Activated CD4-positive, CD25-positive, alpha-beta regulatory T cell (primary cell): Measurements from ENCODE around the gene KSR2.
"Not testable (repeated sequence)": the region's sequence is repeated elsewhere in the genome, so short reads cannot be mapped to it uniquely, and the experiment has no call there.

ENCODE experiments used
- DNase-seq, 4 experiments: peaks; one replicate each; lab custom pipeline; 2025; lab: John Stamatoyannopoulos, UW

KSR2 gene

DNA sequence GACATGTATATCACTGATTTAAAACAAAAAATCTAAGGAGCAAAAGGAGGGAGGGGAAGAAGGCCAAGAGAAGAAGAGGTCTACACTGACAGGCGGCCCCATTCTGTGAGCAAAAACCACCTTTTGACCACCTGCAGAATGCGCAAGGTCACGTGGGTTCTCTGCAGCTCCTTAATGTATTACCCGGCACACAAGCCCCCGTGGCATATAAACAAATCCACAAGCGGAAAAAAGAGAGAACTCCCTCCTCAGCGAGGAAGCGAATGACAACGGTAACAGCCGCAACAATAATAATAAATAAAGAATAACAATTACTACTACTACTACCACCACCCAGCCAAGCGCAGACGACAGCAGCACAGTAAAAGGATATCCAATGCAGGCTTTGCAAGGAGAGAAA lies 1.3 kb downstream of the KSR2 start:
- DNase-seq: no peak

DNA sequence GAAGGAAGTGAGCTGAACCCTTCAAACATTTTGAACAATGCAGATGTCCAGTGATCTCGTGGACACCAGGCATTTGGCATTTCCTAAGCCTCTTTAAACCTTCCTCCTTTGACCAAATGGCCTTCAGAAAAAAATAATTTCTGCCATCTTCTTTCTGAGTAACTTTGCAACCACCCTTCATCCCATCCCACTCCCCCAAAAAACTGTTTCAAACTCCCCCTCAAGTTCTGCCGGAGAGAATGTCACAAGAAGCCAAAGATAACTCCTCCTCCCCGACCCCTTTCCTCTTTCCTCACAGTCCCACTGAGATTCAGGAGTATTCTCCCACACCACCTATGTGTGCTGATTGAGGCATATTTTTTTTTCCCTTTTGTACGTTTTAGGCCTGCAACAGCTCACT lies 1.7 kb downstream of the KSR2 start:
- DNase-seq: no peak

DNA sequence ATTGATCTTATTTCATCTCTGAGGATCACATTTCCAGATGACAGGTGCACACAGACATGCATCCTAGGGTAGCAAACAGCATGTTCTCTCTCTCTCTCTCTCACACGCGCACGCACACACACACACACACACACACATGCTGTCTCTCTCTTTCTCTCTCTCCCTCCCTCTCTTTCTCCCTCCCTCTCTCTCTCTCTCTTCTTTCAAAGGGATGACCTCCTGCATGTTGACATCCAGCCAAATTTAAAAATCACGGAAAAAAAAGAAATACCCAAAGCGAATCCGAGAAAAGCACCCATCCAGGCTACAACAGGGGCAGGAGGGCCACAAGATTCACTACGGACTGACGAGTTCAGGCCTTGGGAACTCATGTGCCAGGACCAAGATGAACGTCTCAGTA lies 2.3 kb downstream of the KSR2 start:
- DNase-seq: no peak

DNA sequence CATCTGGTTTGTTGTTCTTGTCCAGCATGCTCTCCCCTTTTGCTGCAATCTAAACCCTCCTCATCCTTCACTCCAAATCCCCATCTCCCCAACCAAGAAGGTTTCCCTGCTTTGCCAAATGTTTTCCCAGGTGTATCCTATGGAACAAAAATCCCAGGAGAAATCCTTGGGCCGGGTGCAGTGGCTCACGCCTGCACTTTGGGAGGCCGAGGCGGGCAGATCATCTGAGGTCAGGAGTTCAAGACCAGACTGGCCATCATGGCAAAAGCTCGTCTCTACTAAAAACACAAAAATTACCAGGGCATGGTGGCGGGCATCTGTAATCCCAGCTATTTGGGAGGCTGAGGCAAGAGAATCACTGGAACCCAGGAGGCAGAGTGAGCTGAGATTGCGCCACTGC lies 5.0 kb downstream of the KSR2 start:
- DNase-seq: no peak

DNA sequence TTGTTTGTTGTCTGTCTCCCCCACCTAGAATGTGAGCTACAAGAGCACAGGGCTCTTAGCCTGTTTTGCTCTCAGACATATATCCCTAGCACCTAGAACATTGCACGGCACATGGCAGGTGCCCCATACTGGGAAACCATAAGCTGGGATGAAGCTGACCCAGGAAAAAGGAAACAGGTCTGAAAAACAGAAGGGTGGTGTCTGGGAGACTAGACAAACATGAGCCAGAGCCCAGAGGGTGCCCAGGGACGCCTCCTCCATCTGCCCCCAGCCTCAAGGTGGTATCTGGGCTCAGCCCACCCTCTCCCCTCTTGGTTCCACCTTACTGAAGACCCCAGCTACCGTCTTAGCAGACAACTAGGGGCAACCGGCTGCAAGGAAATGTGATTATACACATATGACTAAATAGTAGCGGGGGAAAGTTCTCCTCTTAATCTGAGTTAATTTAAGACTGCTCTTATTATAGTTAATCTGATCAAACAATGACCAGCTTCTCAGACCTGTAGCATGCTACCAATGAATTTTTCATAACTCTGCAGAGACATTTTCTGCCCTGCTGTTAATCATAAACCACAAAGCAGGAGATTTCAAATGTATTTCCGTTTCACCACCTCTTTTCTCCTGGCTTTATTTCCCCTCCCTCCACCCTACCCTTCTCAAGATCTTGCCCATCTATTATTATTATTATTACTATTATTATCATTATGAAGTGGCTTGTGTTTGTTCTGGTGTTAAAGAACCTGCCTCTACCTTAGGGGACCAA lies 31.9 kb downstream of the KSR2 start:
- DNase-seq: no peak

DNA sequence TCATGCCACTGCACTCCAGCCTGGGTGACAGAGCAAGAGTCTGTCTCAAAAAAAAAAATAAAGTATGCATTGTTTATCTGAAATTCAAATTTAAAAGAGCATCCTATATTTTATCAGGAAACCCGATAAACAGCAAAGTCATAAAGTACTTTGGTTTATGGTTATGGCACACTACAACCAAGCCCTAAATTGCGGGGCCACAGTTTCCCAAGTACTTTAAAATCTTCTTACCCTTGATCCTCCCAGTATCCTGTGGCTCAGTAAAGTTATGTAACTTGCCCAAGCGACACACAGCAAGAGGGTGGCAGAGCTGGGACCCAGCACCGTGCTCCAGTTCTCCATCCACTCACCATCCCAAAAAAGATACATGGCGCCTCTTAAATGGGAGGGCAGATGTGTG lies 35.2 kb downstream of the KSR2 start:
- no peak for DNase-seq

DNA sequence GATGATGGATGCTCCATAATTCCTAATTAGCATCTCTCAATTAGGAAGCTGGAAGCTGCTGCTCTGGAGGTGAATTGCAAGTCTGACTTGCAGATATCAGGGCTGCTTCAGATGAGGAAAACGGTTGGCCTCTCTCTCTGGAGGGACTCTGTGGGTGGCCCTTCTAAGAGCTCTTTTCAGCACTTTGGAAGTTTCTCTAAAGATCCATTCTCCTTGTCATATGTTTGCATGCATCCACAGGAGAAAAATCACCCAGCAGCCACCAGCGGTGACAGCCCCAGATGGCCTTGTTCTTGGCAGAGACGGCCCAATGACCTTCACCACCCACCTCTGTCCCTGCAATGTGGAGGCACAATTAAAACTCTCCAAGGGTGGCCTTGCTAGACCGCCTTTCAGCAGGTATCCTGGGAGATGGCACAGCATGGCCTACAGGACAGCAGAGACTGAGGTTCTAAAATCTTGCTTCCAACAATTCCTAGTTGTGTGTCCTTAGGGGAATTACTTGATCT lies 42.3 kb downstream of the KSR2 start:
- DNase-seq: no peak

DNA sequence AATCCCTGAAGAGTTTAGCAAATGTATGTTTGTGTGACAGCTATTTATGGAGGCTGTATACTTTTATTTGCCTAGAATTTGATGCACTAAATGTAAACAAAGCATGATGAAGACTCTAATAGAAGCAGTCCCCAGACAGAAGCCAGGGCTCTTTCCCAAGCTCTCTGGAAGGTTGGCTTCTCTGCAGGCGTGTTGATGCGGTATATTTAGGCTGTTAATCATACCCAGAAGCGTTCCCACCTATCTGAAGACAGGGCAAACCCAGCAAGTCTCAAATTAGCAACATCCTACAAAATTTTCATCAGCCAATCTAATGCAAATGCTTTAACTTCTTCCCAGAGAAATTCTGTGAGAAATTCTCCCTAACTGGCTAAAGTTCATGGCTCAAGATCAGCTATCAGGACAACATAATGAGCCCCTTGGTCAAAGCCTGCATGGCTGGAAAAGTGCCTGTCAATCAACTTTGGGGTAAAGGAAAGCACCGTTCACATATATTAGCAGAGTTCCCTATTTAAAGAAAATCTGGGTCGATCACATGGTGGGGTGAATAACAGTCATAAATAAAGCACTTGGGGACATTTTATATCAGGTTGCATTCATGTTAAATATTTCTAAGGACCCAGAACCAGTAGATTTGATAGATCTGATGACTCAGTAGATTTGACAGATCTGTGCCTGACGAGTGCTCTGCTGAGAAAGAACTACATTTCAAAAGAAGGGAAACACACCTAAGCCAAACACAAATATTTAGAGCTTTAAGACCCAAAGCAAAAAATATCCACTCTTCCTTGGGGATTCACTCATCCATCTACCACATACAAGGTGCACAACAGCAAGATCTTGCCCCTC lies 46.6 kb downstream of the KSR2 start:
- DNase-seq: no peak

DNA sequence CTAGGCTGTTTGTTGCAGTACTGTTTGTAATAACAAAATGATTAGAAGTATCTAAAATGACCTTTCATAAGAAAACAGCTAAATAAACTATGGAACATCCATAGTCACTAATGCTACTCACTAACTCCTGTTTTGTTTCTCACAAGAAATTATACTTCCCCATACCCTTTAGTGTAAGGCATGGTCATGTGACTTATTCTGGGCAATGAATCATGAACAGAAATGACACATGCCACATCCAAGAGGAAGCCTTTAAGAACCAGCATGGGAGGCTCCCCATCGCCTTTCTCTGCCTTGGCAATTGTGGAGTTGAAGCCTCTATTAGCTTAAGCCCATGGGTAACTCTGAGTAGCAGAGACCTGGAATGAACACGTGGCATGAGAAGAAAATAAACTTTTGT lies 49.3 kb downstream of the KSR2 start:
- DNase-seq: no peak

DNA sequence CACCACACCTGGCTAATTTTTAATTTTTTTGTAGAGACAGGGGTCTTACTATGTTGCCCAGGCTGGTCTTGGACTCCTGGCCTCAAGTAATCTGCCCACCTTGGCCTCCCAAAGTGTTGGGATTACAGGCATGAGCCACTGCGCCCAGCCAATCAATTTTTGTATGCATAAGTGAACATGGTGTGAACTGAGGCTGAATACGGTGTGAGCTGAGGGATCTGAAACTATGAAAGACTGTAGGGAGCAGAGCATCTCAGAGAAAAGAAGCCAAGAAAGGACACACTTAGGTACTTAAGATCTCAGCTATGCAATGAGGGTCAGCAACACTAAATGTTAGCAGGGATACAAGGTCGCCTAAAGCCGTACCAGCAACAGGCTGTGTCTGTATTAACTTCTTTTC lies 54.1 kb downstream of the KSR2 start:
- DNase-seq: no peak

DNA sequence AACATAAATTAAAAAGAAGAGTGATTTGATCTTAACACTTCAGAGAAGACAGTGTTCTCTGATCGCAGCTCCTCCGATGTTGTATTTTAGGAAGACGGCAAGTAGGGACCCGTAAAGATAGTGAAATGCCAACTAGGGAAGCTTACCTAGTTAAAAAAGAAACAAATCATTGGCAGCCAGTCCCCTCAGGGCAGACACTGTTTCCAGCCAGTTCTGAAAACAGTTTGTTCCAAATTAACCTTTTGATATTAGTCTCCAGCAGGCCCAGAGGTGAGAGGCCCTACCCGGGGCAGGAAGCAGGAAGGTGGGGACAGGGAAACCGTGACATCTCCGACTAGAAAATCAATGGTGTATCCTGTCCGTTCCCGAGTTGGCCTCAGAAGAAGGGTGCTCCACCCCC lies 56.0 kb downstream of the KSR2 start:
- DNase-seq: no peak

DNA sequence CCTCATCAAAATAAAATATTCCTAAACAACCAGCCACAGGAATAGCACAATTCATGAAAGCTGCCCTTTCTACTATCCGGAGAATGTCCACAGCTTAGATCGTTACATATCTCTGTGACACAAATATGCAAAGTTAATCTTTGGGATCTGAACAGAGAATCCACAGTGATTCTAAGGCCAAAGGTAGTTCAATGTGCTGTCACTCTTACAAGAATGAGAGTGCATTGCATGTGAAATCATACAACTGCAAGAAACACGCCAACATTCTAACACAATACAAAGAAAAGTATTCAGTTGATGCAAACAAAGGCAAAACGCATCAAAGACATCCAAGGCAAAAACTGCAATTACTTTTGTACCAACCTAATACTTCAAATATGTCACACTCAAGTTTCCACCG lies 60.4 kb downstream of the KSR2 start:
- DNase-seq: no peak

DNA sequence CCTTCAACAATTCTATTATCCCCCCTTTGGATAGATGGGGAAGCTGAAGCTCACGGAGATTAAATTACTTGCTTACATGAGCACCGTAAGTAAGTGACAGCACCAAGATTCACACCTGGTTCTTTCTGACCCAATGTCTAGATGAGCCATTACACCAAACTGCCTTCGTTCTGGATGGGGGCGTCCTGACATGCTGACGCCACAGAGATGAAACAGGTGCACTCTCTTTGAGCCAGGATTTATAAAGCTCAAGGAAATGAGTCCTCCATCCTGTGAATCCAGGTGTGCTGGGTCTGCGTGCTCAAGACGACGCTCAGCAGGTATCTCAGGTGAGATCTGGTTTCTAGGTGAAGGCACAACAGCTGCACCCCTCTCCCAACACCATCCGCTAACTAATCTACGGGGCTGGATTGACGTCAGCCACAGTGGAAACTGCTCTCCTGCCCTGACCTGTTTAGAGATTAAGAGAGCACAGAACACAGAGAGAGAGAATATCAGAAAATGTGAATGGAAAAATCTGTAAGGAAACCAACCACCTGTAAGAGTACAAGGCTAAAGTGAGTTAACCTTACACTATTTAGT lies 61.6 kb downstream of the KSR2 start:
- no peak for DNase-seq

DNA sequence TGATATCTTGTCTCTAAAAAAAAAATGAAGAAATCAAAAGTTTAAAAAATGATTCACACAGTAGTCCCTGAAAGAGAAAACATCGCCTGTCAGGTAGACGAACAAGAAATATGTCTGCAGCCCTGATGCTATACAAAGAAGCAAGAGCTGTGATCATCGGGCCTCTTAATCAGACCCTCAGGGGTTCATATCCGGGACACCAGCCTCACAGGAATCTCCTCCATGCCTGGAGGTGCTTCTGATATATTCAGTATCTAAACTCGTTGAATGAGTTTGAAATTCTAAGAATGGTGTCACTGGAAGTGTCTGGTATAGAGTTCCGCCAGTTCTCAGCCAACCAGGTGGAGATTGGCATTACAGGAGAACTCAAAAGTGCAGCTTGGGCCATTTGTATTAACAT lies 64.7 kb downstream of the KSR2 start:
- no peak for DNase-seq

DNA sequence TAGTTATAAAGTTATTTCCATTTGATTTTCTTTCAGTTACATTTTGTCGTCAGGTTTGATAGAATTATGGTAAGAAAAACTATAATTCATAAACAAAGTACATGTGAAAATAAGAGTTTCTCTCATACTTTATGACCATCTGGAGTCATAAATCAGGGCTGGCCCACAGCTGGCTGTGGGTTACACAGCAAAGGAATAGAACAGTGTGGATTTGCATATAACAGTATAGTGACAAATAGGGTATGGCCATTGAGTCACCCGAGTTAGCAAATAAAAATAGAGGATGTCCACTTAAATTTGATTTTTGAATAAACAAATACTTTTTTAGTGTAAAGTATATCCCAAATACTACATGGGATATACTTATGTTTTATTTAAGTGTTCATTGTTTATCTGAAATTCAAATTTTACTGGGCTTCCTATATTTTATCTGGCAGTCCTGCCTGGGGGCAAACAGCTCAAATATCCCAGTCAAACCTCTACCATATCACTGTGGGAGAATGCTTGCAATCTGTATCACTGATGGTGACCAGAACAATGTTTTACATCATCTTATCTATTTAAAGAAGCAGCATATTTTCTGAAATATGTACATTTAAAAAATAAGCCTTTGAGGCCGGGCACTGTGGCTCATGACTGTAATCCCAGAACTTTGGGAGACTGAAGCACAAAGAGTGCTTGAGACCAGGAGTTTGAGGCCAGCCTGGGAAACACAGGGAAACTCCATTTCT lies 65.5 kb downstream of the KSR2 start:
- no peak for DNase-seq

DNA sequence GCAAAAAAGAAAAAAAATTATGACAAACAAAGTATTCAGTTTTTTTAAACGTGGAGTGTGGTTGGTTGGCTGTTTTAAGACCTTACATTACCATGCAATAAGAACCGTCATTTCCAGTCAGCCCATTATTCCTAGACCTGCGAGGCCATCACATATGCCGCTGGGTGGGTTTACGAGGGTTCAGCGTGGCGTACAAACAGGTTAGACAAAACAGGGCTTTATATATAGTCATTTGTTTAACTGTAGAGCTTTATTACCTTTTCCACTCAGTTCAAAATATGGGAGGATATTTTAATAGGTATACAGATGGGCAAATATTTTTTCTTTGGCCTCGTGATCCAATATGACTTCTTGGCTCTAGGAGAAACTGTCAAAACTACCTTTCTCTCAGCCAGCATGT lies 67.2 kb downstream of the KSR2 start:
- no peak for DNase-seq

DNA sequence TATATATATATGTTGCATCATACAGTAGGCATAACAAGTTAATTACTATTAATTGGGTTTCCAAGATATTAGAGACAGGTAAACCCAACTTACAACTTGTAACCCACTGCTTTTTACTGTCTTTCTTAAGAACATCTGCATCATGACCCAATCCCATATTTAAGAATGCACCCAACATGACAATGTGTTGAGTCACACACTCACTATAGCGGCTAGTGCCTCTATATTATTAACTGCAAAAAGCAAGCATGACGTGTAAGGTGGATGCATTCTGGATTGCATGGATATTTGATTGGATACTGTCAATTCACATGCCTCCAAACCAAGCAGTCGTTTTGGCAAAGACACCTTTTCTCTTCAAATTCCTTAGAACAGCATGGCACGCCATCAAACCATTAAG lies 68.2 kb downstream of the KSR2 start:
- no peak for DNase-seq

DNA sequence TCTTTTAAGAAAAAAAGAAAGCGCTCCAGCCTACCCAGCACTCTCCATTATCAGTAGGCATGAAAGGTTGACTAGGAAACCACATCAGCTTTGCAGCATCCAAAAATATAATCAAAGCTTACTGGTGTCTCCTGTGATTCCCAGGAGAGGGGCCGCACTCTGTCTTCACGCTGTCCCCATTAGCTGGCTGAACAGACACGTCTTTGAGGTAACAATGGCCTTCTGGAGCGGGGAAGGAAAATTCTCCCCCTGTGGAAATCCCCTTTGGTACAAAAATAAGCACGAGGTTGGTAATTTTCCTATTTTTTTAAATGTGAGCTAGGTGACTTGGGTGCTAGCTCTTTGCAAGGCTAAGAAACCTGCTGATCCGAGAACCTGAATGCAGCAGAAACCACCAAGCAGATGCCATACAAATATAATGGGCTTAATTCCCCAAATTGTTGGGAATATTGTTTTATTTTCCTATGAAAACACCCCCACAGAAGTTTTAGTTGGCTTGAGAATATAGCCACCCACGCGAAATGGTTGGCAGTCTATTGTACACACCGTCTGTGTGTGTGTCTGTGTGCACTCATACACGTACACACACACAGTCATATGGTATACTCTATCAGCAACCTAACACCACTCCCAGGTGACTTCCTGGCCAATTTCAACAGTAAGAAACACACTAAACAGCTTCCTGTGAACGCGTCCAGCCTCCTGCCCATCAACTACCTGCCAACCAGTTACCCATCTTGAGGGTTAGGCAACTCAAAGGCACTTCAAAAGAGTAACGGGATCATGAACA lies 71.2 kb downstream of the KSR2 start:
- DNase-seq: no peak

DNA sequence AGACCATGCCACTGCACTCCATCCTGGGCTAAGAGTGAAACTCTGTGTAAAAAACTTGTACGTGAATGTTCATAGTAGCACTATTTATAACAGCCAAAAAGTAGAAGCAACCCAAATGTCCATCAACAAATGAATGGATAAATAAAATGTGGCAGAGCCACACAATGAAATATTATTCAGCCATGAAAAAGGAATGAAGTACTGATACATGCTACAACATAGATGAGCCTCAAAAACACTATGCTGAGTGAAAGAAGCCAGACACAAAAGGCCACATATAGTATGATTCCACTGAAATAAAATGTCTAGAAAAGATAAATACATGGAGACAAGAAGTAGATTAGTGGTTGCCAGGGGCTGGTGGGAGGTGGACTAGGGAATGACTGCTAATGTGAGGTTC lies 72.8 kb downstream of the KSR2 start:
- no peak for DNase-seq

DNA sequence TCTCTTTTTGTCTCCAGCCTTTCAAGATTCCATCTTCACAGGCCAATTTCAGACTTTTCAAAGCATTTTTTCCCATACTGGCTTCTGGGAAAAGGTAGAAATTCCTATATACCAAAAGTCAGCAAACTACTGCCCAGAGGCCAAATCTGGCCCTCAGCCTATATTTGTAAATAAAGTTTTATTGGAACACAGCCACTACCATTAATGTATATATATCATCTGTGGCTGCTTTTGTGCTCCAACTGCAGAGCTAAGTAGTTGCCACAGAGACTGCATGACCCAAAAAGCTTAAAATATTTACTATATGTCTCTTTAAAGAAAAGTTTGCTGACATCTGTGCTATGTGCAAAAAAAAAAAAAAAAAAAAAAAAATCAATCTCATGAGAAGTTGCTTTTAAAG lies 76.3 kb downstream of the KSR2 start:
- DNase-seq: no peak

DNA sequence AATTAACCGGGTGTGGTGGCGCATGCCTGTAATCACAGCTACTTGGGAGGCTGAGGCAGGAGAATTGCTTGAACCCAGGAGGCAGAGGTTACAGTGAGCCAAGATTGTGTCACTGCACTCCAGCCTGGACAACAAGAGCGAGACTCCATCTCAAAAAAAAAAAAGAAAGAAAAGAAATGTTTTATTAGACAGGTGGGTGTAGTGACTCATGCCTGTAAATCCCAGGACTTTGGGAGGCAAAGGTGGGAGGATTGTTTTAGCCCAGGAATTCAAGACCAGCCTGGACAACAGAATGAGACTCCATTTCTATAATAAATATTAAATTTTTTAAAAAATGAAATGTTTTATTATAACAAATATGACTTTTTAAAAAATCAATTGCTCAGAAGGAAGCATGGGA lies 77.5 kb downstream of the KSR2 start:
- not testable (repeated sequence) for DNase-seq

DNA sequence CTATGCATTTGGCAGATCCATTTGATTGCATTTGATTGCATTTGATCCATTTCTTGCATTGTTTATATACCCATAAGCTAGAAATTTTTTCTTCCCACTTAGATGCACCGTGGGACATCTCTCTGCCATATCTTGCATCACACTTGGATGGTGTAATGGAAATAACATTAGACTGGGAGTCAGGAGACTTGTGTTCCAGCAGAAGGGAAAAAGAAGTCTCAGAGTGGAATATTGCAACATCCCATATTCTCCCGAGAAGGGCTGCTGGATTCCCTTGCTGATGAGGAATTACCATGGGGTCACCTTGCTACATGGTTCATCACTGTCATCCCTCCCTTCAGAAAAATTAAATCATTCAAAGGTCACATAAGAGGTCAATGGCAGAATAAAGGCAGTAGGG lies 78.1 kb downstream of the KSR2 start:
- DNase-seq: no peak
